ENCODE results near the gene HBS1L. TPM values are rescaled to one million over a fixed set of nuclear protein-coding genes. Genes with fewer than 3 reads are reported as not detected.

HBS1L gene
- polyA plus RNA-seq, 3 donors: 16.0 to 48.9 (median 36.3) TPM

GRCh38 chr6:134918418-134918961 lies 136.1 kb downstream of the HBS1L start:
- Histone ChIP-seq H3K27me3 (ENCODE audit: control insufficient read depth in 2 of 2, insufficient read depth in 2 of 2, low read length in 2 of 2) (no peaks in the 10 kb centered on the region), H3K4me2 (replicated peaks; ENCODE audit: extremely low read depth, low read length, poor library complexity, severe bottlenecking) (no peak overlapping the region), H3K36me3 (replicated peaks in 1 of 2; ENCODE audit: control insufficient read depth in 1 of 2, insufficient read depth in 2 of 2, low read length in 2 of 2) (no peaks in the 10 kb centered on the region), H3K4me3 (replicated peaks in 1 of 3; ENCODE audit: low read depth in 2 of 3, low read length in 3 of 3) (no peak overlapping the region), H3K4me1 (ENCODE audit: control insufficient read depth in 1 of 2, insufficient read depth in 2 of 2, low read length in 2 of 2) (no peaks in the 10 kb centered on the region), H3K9ac (ENCODE audit: insufficient read depth, low read length, poor library complexity, severe bottlenecking) (no peak overlapping the region), H3K9me3 (replicated peaks in 1 of 2; ENCODE audit: control insufficient read depth in 1 of 2, insufficient read depth in 1 of 2, low read length in 2 of 2) (no peaks in the 10 kb centered on the region), H4K20me1 (ENCODE audit: insufficient read depth, low read length) (no peaks in the 10 kb centered on the region), H2AFZ (ENCODE audit: insufficient read depth, low read depth, low read length, poor library complexity, severe bottlenecking) (no peak overlapping the region), H3K79me2 (ENCODE audit: insufficient read depth, low read length) (no peaks in the 10 kb centered on the region), H3K27ac (ENCODE audit: low read depth in 1 of 2, low read length in 2 of 2) (no peak overlapping the region)
- H3K27me3 Mint-ChIP-seq (ENCODE audit: low read depth in 3 of 3): peaks cover 2 to 4% (median 4%) of the 10 kb centered on the region in 3 donors
- intact Hi-C loops (cut with micrococcal nuclease): no loop called here
- no peak overlapping the region for H3K4me3 Mint-ChIP-seq
- no peak for DNase-seq
- H3K36me3 Mint-ChIP-seq: no peaks in the 10 kb centered on the region
- TF ChIP-seq CTCF (IDR thresholded peaks at IDR 0.05): no peak
- H3K27ac Mint-ChIP-seq: no peak overlapping the region
- WGBS (ENCODE audit: insufficient coverage): 93% methylated on average over 15 of the region's 17 CpGs
- H3K4me1 Mint-ChIP-seq: no peaks in the 10 kb centered on the region
- H3K9me3 Mint-ChIP-seq: peaks cover 0 to 6% (median 0%) of the 10 kb centered on the region in 7 donors

- H3K9me3 Mint-ChIP-seq: peaks cover 0 to 2% (median 0%) of the 10 kb centered on the region in 7 donors
- Histone ChIP-seq H3K4me1 (ENCODE audit: control insufficient read depth in 1 of 2, insufficient read depth in 2 of 2, low read length in 2 of 2) (no peaks in the 10 kb centered on the region), H3K79me2 (ENCODE audit: insufficient read depth, low read length) (no peaks in the 10 kb centered on the region), H3K27me3 (ENCODE audit: control insufficient read depth in 2 of 2, insufficient read depth in 2 of 2, low read length in 2 of 2) (no peaks in the 10 kb centered on the region), H3K27ac (ENCODE audit: low read depth in 1 of 2, low read length in 2 of 2) (no peak overlapping the region), H3K9ac (ENCODE audit: insufficient read depth, low read length, poor library complexity, severe bottlenecking) (no peak overlapping the region), H3K4me2 (replicated peaks; ENCODE audit: extremely low read depth, low read length, poor library complexity, severe bottlenecking) (no peak overlapping the region), H2AFZ (ENCODE audit: insufficient read depth, low read depth, low read length, poor library complexity, severe bottlenecking) (no peak overlapping the region), H4K20me1 (ENCODE audit: insufficient read depth, low read length) (no peaks in the 10 kb centered on the region), H3K4me3 (replicated peaks in 1 of 3; ENCODE audit: low read depth in 2 of 3, low read length in 3 of 3) (no peak overlapping the region), H3K9me3 (replicated peaks in 1 of 2; ENCODE audit: control insufficient read depth in 1 of 2, insufficient read depth in 1 of 2, low read length in 2 of 2) (no peaks in the 10 kb centered on the region), H3K36me3 (replicated peaks in 1 of 2; ENCODE audit: control insufficient read depth in 1 of 2, insufficient read depth in 2 of 2, low read length in 2 of 2) (no peaks in the 10 kb centered on the region)
- H3K36me3 Mint-ChIP-seq: no peaks in the 10 kb centered on the region
- intact Hi-C loops (cut with micrococcal nuclease): no loop called here
- no peak overlapping the region for H3K4me3 Mint-ChIP-seq
- no CpG with 5 or more reads among the region's 1 CpG for WGBS (ENCODE audit: insufficient coverage)
- DNase-seq: no peak
- TF ChIP-seq CTCF (IDR thresholded peaks at IDR 0.05): no peak
- H3K27ac Mint-ChIP-seq: no peak overlapping the region
- H3K27me3 Mint-ChIP-seq (ENCODE audit: low read depth in 3 of 3): peaks cover 1 to 7% (median 2%) of the 10 kb centered on the region in 3 donors
- no peaks in the 10 kb centered on the region for H3K4me1 Mint-ChIP-seq
Observed at GRCh38 chr6:134911547-134911946, 143.1 kb downstream of the HBS1L start.
